GM15510 (cell line): ENCODE data around the gene STAT2.

Experiments
- POLR2A ChIP-seq: IDR thresholded peaks from 3 replicates; pipeline ENCODE4 v1.6.1; 2011; ENCODE audit warnings: borderline replicate concordance; ENCODE audit not compliant: insufficient read length; ENCODE audit errors: extremely low read depth

STAT2 gene

DNA sequence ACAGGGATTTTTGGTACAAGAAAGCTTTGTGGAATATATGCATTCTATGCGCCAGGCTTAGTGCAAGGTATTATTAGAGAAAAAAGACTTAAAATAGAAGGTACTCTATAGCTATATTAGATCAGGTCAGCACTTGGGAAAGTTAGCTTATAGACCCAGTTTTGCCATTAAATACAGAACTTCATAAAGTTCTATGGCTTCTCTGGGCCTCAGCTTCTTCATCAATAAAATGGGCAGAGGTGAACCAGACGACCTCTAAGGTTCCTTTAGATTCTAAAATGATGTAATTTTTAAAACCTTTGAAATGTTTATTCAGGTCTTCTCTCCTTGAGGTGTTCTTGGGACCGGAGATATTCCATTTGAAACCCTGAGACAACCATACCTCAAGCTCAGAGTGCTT is 51.2 kb downstream of the STAT2 start:
- no peak for TF ChIP-seq POLR2A

DNA sequence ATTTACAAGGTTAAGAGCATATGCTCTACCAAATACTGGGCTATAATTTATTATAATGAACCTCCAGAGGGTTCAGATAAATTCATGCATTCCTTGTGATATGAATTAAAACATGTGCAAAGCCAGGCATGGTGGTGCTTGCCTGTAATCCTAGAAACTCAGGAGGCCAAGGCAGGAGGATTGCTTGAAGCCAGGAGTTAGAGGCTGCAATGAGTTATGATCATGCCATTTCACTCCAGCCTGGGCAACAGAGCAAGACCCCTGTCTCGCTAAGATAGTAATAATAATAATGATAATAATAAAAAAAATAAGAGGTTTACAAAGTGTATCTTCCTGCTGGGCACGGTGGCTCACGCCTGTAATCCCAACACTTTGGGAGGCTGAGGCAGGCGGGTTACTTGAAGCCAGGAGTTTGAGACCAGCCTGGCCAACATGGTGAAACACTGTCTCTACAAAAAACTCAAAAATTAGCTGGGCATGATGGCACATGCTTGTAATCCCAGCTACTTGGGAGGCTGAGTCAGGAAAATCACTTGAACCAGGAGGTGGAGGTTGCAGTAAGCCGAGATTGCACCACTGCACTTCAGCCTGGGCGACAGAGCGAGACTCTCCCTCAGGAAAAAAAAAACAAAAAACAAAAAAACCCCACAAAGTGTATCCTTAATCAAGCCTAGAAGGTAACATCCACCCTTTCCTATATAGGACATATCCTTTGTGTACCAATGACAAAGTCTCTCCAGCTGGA is 52.5 kb downstream of the STAT2 start:
- TF ChIP-seq POLR2A, result no peak

DNA sequence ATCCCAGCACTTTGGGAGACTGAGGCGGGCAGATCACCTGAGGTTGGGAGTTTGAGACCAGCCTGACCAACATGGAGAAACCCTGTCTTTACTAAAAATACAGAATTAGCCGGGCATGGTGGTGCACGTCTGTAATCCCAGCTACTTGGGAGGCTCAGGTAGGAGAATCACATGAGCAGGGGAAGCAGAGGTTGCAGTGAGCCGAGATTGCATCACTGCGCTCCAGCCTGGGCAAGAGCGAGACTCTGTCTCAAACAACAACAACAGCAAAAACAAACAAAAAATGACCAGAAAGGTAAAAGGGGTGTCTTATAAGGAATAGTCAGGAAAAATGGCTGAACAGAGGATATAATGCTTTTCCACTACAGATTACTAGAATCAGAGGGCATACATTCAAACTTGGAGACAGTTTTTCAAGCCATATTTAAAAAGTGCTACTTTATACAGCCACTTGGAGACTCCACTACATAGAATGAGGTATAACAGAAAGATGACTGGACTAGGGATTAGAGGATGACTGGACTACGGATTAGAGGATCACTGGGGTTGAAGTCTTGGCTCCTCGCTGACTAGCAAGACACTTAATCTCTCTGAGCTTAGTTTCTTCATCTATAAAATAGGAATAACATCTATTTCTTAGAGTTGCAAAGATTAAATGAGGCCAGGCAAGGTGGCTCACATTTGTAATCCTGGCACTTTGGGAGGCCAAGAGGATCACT is 54.9 kb downstream of the STAT2 start:
- no peak for TF ChIP-seq POLR2A

DNA sequence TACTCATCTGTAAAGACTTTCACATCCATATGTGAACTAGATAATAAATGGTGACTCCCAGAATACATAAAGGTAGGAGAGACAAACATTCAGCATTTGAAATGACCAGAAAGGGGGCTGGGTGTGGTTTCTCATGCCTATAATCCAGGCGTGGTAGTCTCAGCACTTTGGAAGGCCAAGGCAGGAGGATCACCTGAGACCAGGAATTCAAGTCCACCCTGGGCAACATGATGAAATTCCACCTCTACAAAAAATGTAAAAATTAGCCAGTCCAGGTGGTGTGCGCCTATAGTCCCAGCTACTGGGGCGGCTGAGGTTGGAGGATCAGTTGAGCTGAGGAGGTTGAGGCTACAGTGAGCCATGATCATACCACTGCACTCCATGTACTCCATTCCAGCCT is 55.6 kb downstream of the STAT2 start:
- TF ChIP-seq POLR2A, result no peak

DNA sequence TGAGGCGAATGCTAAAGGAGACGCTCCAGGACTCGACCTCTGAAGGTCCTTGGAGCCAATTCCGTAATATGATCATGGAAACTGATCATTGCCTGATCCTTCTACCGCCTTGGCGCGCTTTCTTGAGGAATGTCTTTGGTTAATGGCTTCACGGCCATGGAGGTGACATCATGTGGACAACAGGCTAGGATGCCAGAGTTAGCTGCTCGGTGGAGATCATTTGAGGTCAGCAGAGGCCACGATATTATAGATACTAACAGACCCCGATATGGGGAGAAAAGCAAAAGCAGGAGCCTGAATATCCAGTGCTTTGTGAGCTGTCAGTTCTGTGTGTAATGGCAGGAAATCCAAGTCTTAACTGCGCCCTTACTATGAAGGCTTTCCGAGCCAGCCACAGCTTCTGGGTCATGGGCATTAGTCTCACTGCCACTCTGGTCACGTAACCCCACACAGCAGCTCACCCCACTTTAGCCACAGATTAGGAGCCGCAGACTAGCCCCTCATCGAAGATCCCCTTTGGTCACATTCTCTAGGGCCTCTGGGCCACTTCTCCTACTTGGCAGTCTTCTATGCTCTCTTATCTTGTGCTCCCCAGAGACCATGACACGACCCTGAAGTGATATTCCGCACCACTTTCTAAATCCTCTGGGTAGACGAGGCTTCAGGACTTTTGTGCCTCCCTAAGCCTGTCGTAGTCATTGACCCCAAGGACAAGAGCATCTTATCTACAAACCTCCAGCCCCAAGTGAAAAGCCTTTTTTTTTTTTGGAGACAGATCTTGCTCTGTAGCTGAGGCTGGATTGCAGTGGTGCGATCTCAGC is 59.1 kb downstream of the STAT2 start:
- TF ChIP-seq POLR2A, result no peak

DNA sequence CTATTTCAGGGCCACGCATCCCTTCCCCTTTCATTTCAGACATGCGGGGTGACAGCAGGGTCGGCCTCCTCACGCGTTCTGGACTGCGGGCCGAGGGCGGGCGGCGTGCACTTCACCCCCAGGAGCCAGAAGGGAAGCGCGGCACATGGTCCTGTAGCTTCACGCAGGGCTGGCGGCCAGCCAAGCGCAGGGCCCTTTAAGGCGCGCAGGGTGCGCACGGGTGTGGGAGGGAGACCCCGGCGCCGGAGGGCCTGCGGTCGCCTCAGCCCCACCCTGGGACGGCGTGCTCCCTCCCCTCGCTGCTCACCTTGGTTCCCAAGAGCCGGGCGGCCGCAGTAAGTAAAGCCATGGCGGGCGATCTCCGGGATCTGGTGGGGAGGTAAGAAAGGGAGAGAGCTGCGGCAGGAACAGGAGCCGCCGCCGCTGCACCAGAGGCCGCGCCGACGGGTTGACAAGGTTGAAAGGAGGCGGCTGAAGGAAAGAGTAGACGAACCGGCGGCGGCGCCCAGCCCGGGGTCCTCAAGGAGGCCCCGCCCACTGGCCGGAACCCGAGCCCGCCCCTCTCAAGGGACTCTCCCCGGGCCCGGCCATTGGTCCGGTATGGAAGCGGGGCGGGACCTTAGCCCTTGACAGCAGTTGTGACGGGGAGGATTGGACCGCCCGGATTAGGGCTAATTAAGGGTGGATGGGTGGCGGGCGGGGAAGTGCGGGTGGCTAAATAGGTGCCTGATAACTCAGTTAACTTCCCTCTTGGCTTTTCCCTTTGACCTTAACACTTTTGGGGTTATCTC is 59.9 kb downstream of the STAT2 start, which contains the start of gene CS:
Gene CS, minus strand, starts transcription at position 478 of the 791 bp plus-strand sequence. Its CDS starts 129 bp downstream, at position 349.
- TF ChIP-seq POLR2A, result peak; percentile 64

DNA sequence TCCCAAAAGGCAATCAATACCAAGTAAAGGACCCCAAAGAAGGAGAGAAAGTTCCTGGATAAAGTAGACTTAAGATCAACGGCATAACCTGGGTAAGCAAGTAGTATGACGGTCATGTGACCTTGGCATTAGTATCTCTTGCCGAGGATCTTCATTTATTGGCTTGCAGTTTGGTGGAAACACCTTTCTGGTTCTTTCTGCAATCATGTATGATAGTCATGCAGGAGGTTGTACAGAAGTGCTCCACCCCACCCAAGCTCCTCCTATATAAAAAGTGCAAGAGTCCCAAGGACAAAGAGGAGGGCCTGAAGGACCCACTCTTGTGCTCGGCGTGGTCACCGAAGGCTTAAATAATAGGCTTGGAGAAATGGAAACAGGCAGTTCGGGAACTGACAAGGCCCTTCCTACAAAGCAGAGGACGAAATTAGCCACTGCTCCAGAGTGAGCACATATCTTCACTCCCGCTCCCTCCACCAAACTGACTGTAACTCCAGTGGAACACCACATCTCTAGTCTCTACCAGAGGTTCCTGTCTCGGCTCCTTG is 60.5 kb downstream of the STAT2 start:
- no peak for TF ChIP-seq POLR2A

GRCh38 chr12:56298828-56299227 is 61.1 kb downstream of the STAT2 start:
- TF ChIP-seq POLR2A, result no peak

- TF ChIP-seq POLR2A, result no peak
These were observed 62.5 kb downstream of the STAT2 start for GRCh38 chr12:56297400-56297799.

- TF ChIP-seq POLR2A, result no peak
These were observed 63.6 kb downstream of the STAT2 start for GRCh38 chr12:56296295-56296694.

DNA sequence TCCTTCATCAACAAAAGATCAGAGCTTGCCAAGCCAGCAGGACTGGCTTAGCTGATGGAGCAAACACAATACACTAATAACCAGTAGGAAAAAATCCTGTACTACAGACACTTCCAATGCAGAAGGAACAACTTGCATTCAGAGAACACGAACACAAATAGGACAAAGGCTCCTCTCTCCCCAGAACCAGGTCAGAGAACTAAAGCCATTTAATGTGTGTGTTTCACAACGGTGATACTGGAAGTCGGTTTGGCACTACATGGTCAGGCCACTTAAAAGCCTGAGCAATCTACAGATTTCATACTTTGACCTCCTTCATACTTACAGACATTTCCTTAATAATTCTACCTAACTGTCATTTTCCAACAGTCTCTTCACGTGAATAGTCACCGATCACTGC is 66.1 kb downstream of the STAT2 start:
- no peak for TF ChIP-seq POLR2A
